HCT116 (cell line): ENCODE measurements around the gene CTIF.

Experiments
- EZH2phosphoT487 ChIP-seq: fragments of 200-600 bp; IDR thresholded peaks from 2 replicates; pipeline ENCODE4 v1.6.1; 2018; ENCODE audit warnings: antibody characterized with exemption, borderline replicate concordance
- POLR2AphosphoS5 ChIP-seq: IDR thresholded peaks from 2 replicates; pipeline ENCODE4 v1.6.1; 2011; ENCODE audit warnings: mild to moderate bottlenecking, low read depth, low read length, moderate library complexity
- RAD21 ChIP-seq: IDR thresholded peaks from 2 replicates; pipeline ENCODE4 v1.6.1; 2012; ENCODE audit warnings: low read depth, mild to moderate bottlenecking
- SIN3A ChIP-seq: IDR thresholded peaks from 2 replicates; pipeline ENCODE4 v1.6.1; 2012; ENCODE audit warnings: low read depth
- TF ChIP-seq, protein P1 (sequence below), 3 experiments: fragments of 200-600 bp in 1 of 3; sonication (generic) in 1 of 3; IDR thresholded peaks in 2 of 3; conservative IDR thresholded peaks in 1 of 3; 2 replicates each; pipeline ENCODE4 v1.5.1; 2012 to 2017; ENCODE audit warnings: low read depth in 2 of 3, low read length in 2 of 3, antibody characterized with exemption in 1 of 3, borderline replicate concordance in 1 of 3, control low read depth in 1 of 3, mild to moderate bottlenecking in 1 of 3, mixed read lengths in 1 of 3, mixed run types in 1 of 3, moderate library complexity in 1 of 3; ENCODE audit not compliant: insufficient read depth in 1 of 3

DNA sequence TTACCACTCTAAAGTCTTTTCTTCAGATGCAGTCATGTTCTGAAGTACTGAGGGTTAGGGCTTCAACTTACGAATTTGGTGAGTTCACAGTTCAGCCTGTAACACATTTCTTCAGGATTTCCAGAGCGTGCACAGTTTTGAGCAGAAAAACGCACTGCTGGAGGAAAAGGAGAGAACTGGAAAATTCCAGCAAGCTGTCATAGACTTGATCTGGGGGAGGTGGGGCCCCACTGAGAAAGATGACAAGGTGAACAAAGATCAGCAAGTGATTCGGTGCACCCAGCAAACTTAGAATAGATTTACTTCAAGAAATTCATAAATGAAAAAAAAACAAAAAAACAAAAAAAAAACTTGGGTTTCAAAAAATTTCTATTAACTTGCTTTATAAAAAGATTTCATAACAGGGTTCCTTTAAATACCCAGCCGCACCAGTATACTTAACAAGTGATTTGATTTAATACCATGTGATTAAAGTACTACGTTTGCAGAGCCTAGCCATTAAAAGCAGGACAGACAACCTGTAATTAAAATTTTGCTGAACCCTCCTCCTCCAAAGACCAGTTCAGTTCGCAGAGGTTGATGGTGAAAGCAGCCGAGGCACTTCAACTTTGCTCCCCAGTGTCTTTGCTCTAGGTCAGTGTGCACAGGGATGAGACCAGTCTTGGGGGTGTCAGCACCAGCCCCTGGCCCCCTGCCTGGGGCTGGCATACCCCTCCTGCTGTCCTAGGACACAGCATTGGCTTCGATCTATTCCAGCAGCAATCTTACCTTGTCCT, 30.5 kb downstream of the CTIF start:
- no peak for TF ChIP-seq SIN3A
- TF ChIP-seq POLR2AphosphoS5, result no peak
- TF ChIP-seq, protein P1, sequence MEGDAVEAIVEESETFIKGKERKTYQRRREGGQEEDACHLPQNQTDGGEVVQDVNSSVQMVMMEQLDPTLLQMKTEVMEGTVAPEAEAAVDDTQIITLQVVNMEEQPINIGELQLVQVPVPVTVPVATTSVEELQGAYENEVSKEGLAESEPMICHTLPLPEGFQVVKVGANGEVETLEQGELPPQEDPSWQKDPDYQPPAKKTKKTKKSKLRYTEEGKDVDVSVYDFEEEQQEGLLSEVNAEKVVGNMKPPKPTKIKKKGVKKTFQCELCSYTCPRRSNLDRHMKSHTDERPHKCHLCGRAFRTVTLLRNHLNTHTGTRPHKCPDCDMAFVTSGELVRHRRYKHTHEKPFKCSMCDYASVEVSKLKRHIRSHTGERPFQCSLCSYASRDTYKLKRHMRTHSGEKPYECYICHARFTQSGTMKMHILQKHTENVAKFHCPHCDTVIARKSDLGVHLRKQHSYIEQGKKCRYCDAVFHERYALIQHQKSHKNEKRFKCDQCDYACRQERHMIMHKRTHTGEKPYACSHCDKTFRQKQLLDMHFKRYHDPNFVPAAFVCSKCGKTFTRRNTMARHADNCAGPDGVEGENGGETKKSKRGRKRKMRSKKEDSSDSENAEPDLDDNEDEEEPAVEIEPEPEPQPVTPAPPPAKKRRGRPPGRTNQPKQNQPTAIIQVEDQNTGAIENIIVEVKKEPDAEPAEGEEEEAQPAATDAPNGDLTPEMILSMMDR (IDR thresholded peaks at IDR 0.05 in 2 of 3, conservative IDR thresholded peaks at IDR 0.05 in 1 of 3; ENCODE audit: borderline replicate concordance in 1 of 3, insufficient read depth in 1 of 3, low read depth in 2 of 3, low read length in 2 of 3), result no peak
- no peak for TF ChIP-seq RAD21
- TF ChIP-seq EZH2phosphoT487, result no peak
